Loucy (cell line): ENCODE data around the gene ITGA8.

Experiments
- CTCF ChIP-seq: fragments of 200-600 bp; sonication (generic); conservative IDR thresholded peaks from 2 replicates; pipeline ENCODE4 v1.5.1; 2014; ENCODE audit warnings: mild to moderate bottlenecking, antibody characterized with exemption, low read length
- EZH2phosphoT487 ChIP-seq: fragments of 200-600 bp; IDR thresholded peaks from 2 replicates; pipeline ENCODE4 v1.6.1; 2018; ENCODE audit warnings: antibody characterized with exemption, mild to moderate bottlenecking, moderate library complexity, borderline replicate concordance

GRCh38 chr10:15601819-15602218 lies 117.9 kb downstream of the ITGA8 start:
- TF ChIP-seq CTCF (no peak), EZH2phosphoT487 (no peak)
